GM23338 (cell line): ENCODE measurements around the gene HDGFL2. TPM values are rescaled to one million over a fixed set of nuclear protein-coding genes. Genes with fewer than 3 reads are reported as not detected.

Source experiments
- ATAC-seq: fragments of 200-7000 bp; cut with Tn5 transposase; 3 replicates; pipeline ENCODE4 v1.9.1; 2020
- DNase-seq: peaks from one replicate; pipeline ENCODE4 v3.0.0-alpha.2; 2015; ENCODE audit warnings: low spot score
- H2AFZ ChIP-seq: fragments of 200-600 bp; sonication (generic); 2 replicates; pipeline ENCODE4 v1.8.0; 2016; ENCODE audit warnings: antibody characterized with exemption, mild to moderate bottlenecking, moderate library complexity
- H3F3A ChIP-seq: fragments of 200-600 bp; sonication (generic); replicated peaks from 2 replicates; pipeline ENCODE4 v1.8.0; 2017; ENCODE audit warnings: antibody characterized with exemption, mixed run types, low read depth
- H3K27ac ChIP-seq: fragments of 200-600 bp; sonication (generic); 2 replicates; pipeline ENCODE4 v1.6.1; 2016; ENCODE audit warnings: low read depth
- H3K27me3 ChIP-seq: fragments of 200-600 bp; sonication (generic); 2 replicates; pipeline ENCODE4 v1.8.0; 2016; ENCODE audit warnings: mild to moderate bottlenecking, mixed run types, moderate library complexity; ENCODE audit not compliant: insufficient read depth
- H3K36me3 ChIP-seq: fragments of 200-600 bp; sonication (generic); 2 replicates; pipeline ENCODE4 v1.8.0; 2016; ENCODE audit warnings: mild to moderate bottlenecking; ENCODE audit not compliant: insufficient read depth
- H3K4me1 ChIP-seq: fragments of 200-600 bp; sonication (generic); 2 replicates; pipeline ENCODE4 v1.8.0; 2016; ENCODE audit warnings: mild to moderate bottlenecking, moderate library complexity; ENCODE audit not compliant: insufficient read depth
- H3K4me2 ChIP-seq: fragments of 200-600 bp; sonication (generic); 2 replicates; pipeline ENCODE4 v1.7.1; 2017; ENCODE audit warnings: mixed run types
- H3K4me3 ChIP-seq: fragments of 200-600 bp; sonication (generic); 2 replicates; pipeline ENCODE4 v1.6.1; 2016; ENCODE audit warnings: mixed run types
- H3K79me2 ChIP-seq: fragments of 200-600 bp; sonication (generic); replicated peaks from 2 replicates; pipeline ENCODE4 v1.8.0; 2017; ENCODE audit warnings: mild to moderate bottlenecking; ENCODE audit not compliant: insufficient read depth
- H3K9me2 ChIP-seq: fragments of 200-600 bp; sonication (generic); 2 replicates; pipeline ENCODE4 v1.8.0; 2017; ENCODE audit not compliant: insufficient read depth
- H4K20me1 ChIP-seq: fragments of 200-600 bp; sonication (generic); replicated peaks from 2 replicates; pipeline ENCODE4 v1.8.0; 2017; ENCODE audit warnings: mild to moderate bottlenecking; ENCODE audit not compliant: insufficient read depth
- H3K27ac Mint-ChIP-seq: 2 replicates; pipeline ENCODE4 v1.8.0; 2020; ENCODE audit warnings: inconsistent platforms, mild to moderate bottlenecking, moderate library complexity, mixed read lengths
- H3K27me3 Mint-ChIP-seq: 3 replicates; pipeline ENCODE4 v1.8.0; 2022; ENCODE audit warnings: low read depth, mild to moderate bottlenecking, moderate library complexity, mixed read lengths, inconsistent platforms; ENCODE audit not compliant: insufficient read depth, poor library complexity
- H3K36me3 Mint-ChIP-seq: 3 replicates; pipeline ENCODE4 v1.8.0; 2021; ENCODE audit warnings: low read depth, mild to moderate bottlenecking, inconsistent platforms, moderate library complexity, mixed read lengths
- H3K4me1 Mint-ChIP-seq: 3 replicates; pipeline ENCODE4 v1.8.0; 2020; ENCODE audit warnings: mild to moderate bottlenecking, inconsistent platforms, mixed read lengths
- H3K4me3 Mint-ChIP-seq: 3 replicates; pipeline ENCODE4 v1.8.0; 2021; ENCODE audit warnings: moderate library complexity, mild to moderate bottlenecking, inconsistent platforms, mixed read lengths
- H3K9me3 Mint-ChIP-seq: 3 replicates; pipeline ENCODE4 v1.8.0; 2020; ENCODE audit warnings: moderate library complexity, mild to moderate bottlenecking, inconsistent platforms, mixed read lengths
- EZH2 ChIP-seq: fragments of 200-600 bp; sonication (generic); IDR thresholded peaks from one replicate; pipeline ENCODE4 v1.8.0; 2017; ENCODE audit warnings: antibody characterized with exemption, mild to moderate bottlenecking, low read depth; ENCODE audit not compliant: unreplicated experiment
- EZH2phosphoT487 ChIP-seq: fragments of 200-600 bp; sonication (generic); IDR thresholded peaks from one replicate; pipeline ENCODE4 v1.8.1; 2018; ENCODE audit warnings: antibody characterized with exemption; ENCODE audit not compliant: unreplicated experiment
- NANOG ChIP-seq: IDR thresholded peaks from 2 replicates; pipeline ENCODE4 v1.6.1; 2016; ENCODE audit warnings: antibody characterized with exemption, borderline replicate concordance
- POLR2AphosphoS5 ChIP-seq: IDR thresholded peaks from 2 replicates; pipeline ENCODE4 v1.6.1; 2016; ENCODE audit warnings: antibody characterized with exemption, low read depth
- STAT1 ChIP-seq: IDR thresholded peaks from one replicate; pipeline ENCODE4 v1.6.1; 2016; ENCODE audit warnings: antibody characterized with exemption; ENCODE audit not compliant: unreplicated experiment
- ZNF114 ChIP-seq: fragments of 250-450 bp; sonication (Bioruptor Pico); IDR thresholded peaks from 2 replicates; pipeline ENCODE4 v1.5.0; 2020; ENCODE audit warnings: mild to moderate bottlenecking, moderate library complexity
- ZNF331 ChIP-seq: fragments of 250-450 bp; sonication (Bioruptor Pico); IDR thresholded peaks from 2 replicates; pipeline ENCODE4 v1.5.0; 2020; ENCODE audit warnings: low read depth, mild to moderate bottlenecking, moderate library complexity
- polyA plus RNA-seq: library from polyadenylated mRNA; unstranded; fragments of >200 nt; fragmentation: Nextera tagmentation; extraction: Ambion mirVana; gene quantifications from 2 replicates; pipeline ENCODE4 v1.2.1, GENCODE V29; 2016
- total RNA-seq: library from RNA; depleted of rRNA; stranded (reverse); fragments of >200 nt; shearing (Covaris generic); gene quantifications from 2 replicates; pipeline ENCODE4 v1.2.3, GENCODE V29; 2014
- TF ChIP-seq, protein P1 (sequence below): fragments of 250-450 bp; sonication (Bioruptor Pico); IDR thresholded peaks from 2 replicates; pipeline ENCODE4 v1.5.0; 2020; ENCODE audit warnings: mild to moderate bottlenecking, moderate library complexity
- TF ChIP-seq, protein P2 (sequence below): IDR thresholded peaks from 2 replicates; pipeline ENCODE4 v1.6.1; 2016; ENCODE audit warnings: antibody characterized with exemption
- TF ChIP-seq, protein P3 (sequence below): IDR thresholded peaks from one replicate; pipeline ENCODE4 v1.6.1; 2018; ENCODE audit warnings: antibody characterized with exemption; ENCODE audit not compliant: unreplicated experiment

Gene HDGFL2
- total and polyA plus RNA-seq, 2 experiments from 2014 or later, result 64.8 to 113 TPM

DNA sequence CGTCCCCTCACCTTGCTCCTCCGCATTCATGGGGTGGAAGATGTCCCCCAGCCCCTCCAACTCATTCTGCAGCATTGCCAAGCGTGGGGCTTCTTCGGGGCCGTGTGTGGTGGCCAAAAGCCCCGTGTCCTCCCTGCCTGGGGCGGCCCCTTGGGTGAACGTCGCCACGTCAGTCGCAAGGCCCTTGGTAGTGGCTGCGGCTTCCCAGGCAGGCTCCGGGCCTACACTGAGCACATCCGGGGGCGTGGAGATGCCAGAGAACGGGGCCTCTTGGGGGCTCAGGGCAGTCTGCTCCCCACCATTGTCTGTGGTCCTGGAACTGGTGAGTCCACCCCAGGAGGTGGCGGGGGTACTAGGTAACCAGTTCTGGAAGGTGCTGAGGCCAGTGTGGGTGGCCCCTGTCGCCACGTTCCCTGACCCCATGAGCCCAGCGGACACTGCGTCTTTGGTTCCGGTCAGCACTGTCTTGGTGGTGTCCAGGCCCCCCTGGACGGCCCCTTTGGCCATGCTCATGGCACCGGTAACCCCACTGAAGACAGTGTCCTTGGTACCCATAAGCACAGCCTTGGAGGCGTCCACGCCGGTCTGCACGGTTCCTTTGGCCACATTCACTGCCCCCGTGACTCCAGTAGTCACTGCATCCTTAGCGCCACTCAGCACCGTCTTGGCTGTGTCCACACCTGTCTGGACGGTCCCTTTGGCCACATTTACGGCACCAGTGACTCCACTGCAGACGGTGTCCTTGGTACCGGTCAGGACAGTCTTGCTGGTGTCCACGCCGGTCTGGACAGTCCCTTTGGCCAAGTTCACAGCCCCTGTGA lies 38.5 kb downstream of the HDGFL2 start (continued):
- TF ChIP-seq, protein P1, sequence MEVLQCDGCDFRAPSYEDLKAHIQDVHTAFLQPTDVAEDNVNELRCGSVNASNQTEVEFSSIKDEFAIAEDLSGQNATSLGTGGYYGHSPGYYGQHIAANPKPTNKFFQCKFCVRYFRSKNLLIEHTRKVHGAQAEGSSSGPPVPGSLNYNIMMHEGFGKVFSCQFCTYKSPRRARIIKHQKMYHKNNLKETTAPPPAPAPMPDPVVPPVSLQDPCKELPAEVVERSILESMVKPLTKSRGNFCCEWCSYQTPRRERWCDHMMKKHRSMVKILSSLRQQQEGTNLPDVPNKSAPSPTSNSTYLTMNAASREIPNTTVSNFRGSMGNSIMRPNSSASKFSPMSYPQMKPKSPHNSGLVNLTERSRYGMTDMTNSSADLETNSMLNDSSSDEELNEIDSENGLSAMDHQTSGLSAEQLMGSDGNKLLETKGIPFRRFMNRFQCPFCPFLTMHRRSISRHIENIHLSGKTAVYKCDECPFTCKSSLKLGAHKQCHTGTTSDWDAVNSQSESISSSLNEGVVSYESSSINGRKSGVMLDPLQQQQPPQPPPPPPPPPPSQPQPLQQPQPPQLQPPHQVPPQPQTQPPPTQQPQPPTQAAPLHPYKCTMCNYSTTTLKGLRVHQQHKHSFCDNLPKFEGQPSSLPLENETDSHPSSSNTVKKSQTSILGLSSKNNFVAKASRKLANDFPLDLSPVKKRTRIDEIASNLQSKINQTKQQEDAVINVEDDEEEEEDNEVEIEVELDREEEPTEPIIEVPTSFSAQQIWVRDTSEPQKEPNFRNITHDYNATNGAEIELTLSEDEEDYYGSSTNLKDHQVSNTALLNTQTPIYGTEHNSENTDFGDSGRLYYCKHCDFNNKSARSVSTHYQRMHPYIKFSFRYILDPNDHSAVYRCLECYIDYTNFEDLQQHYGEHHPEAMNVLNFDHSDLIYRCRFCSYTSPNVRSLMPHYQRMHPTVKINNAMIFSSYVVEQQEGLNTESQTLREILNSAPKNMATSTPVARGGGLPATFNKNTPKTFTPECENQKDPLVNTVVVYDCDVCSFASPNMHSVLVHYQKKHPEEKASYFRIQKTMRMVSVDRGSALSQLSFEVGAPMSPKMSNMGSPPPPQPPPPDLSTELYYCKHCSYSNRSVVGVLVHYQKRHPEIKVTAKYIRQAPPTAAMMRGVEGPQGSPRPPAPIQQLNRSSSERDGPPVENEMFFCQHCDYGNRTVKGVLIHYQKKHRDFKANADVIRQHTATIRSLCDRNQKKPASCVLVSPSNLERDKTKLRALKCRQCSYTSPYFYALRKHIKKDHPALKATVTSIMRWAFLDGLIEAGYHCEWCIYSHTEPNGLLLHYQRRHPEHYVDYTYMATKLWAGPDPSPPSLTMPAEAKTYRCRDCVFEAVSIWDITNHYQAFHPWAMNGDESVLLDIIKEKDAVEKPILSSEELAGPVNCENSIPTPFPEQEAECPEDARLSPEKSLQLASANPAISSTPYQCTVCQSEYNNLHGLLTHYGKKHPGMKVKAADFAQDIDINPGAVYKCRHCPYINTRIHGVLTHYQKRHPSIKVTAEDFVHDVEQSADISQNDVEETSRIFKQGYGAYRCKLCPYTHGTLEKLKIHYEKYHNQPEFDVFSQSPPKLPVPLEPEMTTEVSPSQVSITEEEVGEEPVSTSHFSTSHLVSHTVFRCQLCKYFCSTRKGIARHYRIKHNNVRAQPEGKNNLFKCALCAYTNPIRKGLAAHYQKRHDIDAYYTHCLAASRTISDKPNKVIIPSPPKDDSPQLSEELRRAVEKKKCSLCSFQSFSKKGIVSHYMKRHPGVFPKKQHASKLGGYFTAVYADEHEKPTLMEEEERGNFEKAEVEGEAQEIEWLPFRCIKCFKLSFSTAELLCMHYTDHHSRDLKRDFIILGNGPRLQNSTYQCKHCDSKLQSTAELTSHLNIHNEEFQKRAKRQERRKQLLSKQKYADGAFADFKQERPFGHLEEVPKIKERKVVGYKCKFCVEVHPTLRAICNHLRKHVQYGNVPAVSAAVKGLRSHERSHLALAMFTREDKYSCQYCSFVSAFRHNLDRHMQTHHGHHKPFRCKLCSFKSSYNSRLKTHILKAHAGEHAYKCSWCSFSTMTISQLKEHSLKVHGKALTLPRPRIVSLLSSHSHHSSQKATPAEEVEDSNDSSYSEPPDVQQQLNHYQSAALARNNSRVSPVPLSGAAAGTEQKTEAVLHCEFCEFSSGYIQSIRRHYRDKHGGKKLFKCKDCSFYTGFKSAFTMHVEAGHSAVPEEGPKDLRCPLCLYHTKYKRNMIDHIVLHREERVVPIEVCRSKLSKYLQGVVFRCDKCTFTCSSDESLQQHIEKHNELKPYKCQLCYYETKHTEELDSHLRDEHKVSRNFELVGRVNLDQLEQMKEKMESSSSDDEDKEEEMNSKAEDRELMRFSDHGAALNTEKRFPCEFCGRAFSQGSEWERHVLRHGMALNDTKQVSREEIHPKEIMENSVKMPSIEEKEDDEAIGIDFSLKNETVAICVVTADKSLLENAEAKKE, result no peak
- TF ChIP-seq POLR2AphosphoS5 (no peak), EZH2phosphoT487 (no peak)

DNA sequence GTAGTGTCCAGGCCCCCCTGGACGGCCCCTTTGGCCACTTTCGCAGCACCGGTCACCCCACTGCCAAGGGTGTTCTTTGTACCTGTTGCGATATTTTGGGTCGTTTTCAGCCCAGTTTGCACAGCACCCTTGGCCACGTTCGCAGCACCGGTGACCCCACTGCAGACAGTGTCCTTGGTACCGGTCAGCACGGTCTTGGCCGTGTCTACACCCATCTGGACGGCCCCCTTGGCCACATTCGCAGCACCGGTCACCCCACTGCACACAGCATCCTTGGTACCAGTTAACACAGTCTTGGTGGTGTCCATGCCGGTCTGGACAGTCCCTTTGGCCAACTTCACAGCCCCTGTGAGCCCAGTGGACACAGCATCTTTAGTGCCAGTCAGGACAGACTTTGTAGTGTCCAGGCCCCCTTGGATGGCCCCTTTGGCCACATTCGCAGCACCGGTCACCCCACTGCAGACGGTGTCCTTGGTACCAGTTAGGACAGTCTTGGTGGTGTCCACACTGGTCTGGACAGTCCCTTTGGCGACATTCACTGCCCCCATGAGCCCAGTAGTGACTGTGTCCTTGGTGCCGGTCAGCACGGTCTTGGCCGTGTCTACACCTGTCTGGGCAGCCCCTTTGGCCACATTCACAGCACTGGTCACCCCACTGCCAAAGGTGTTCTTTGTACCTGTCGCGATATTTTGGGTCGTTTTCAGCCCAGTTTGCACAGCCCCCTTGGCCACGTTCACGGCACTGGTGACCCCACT lies 39.4 kb downstream of the HDGFL2 start:
- TF ChIP-seq, protein P2, sequence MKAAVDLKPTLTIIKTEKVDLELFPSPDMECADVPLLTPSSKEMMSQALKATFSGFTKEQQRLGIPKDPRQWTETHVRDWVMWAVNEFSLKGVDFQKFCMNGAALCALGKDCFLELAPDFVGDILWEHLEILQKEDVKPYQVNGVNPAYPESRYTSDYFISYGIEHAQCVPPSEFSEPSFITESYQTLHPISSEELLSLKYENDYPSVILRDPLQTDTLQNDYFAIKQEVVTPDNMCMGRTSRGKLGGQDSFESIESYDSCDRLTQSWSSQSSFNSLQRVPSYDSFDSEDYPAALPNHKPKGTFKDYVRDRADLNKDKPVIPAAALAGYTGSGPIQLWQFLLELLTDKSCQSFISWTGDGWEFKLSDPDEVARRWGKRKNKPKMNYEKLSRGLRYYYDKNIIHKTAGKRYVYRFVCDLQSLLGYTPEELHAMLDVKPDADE, result no peak
- TF ChIP-seq POLR2AphosphoS5, result no peak
- no peak for TF ChIP-seq ZNF114
- TF ChIP-seq NANOG, result no peak
- TF ChIP-seq EZH2phosphoT487, result no peak
- TF ChIP-seq STAT1, result no peak
- TF ChIP-seq, protein P3, sequence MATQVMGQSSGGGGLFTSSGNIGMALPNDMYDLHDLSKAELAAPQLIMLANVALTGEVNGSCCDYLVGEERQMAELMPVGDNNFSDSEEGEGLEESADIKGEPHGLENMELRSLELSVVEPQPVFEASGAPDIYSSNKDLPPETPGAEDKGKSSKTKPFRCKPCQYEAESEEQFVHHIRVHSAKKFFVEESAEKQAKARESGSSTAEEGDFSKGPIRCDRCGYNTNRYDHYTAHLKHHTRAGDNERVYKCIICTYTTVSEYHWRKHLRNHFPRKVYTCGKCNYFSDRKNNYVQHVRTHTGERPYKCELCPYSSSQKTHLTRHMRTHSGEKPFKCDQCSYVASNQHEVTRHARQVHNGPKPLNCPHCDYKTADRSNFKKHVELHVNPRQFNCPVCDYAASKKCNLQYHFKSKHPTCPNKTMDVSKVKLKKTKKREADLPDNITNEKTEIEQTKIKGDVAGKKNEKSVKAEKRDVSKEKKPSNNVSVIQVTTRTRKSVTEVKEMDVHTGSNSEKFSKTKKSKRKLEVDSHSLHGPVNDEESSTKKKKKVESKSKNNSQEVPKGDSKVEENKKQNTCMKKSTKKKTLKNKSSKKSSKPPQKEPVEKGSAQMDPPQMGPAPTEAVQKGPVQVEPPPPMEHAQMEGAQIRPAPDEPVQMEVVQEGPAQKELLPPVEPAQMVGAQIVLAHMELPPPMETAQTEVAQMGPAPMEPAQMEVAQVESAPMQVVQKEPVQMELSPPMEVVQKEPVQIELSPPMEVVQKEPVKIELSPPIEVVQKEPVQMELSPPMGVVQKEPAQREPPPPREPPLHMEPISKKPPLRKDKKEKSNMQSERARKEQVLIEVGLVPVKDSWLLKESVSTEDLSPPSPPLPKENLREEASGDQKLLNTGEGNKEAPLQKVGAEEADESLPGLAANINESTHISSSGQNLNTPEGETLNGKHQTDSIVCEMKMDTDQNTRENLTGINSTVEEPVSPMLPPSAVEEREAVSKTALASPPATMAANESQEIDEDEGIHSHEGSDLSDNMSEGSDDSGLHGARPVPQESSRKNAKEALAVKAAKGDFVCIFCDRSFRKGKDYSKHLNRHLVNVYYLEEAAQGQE, result no peak
- no peak for TF ChIP-seq EZH2
- no peak for TF ChIP-seq ZNF331 (CRISPR knock-in tag)
- Histone ChIP-seq H3K79me2 (no peaks in the 10 kb centered on the region), H3K4me3 (no peak overlapping the region), H3K9me2 (no peaks in the 10 kb centered on the region), H3K27me3 (peaks cover 51% of the 10 kb centered on the region; the same call in 1 of the 2 replicates), H2AFZ (no peak overlapping the region), H3K27ac (no peak overlapping the region), H3K4me2 (no peak overlapping the region), H4K20me1 (no peaks in the 10 kb centered on the region; the same call in none of the 2 replicates), H3F3A (no peaks in the 10 kb centered on the region), H3K36me3 (no peaks in the 10 kb centered on the region), H3K4me1 (no peaks in the 10 kb centered on the region)
- no peaks in the 10 kb centered on the region for H3K4me1 Mint-ChIP-seq
- H3K27ac Mint-ChIP-seq, result no peak overlapping the region
- peaks cover 41% of the 10 kb centered on the region for H3K27me3 Mint-ChIP-seq
- no peaks in the 10 kb centered on the region; the same call in 2 of the 3 replicates for H3K9me3 Mint-ChIP-seq
- H3K36me3 Mint-ChIP-seq, result 0 out of 3 replicates have a peak, but pooled peaks cover under 1% of the 10 kb centered on the region
- no peak for ATAC-seq
- no peak for DNase-seq
- H3K4me3 Mint-ChIP-seq, result no peak overlapping the region
